Stomach smooth muscle (tissue), 2 donors: ENCODE results near the gene FBXL22.
A peak's percentile ranks its signal among the peaks of the same experiment; 100 is the strongest.
"Not testable (repeated sequence)": the region's sequence is repeated elsewhere in the genome, so short reads cannot be mapped to it uniquely, and the experiment has no call there.

ENCODE experiments used
- H3K27ac ChIP-seq: one replicate; pipeline ENCODE4 v1.7.0; 2013; ENCODE audit warnings: mild to moderate bottlenecking, low read length, inconsistent platforms
- H3K27me3 ChIP-seq, 2 donors: one replicate each; pipeline ENCODE4 v1.7.0; 2013; ENCODE audit warnings: low read length in 2 of 2; ENCODE audit not compliant: insufficient read depth in 2 of 2, control insufficient read depth in 1 of 2
- H3K36me3 ChIP-seq, 2 donors: one replicate each; pipeline ENCODE4 v1.7.0; 2013; ENCODE audit warnings: low read length in 2 of 2; ENCODE audit not compliant: control insufficient read depth in 2 of 2, insufficient read depth in 2 of 2
- H3K4me1 ChIP-seq: one replicate; pipeline ENCODE4 v1.7.0; 2013; ENCODE audit warnings: low read length; ENCODE audit not compliant: control insufficient read depth, insufficient read depth
- H3K4me3 ChIP-seq, 2 donors: one replicate each; pipeline ENCODE4 v1.7.0; 2013; ENCODE audit warnings: low read length in 2 of 2
- H3K9ac ChIP-seq, 2 donors: one replicate each; pipeline ENCODE4 v1.7.0; 2013; ENCODE audit warnings: low read length in 2 of 2, mild to moderate bottlenecking in 1 of 2
- H3K9me3 ChIP-seq, 2 donors: one replicate each; pipeline ENCODE4 v1.7.0; 2013; ENCODE audit warnings: low read length in 2 of 2; ENCODE audit not compliant: control insufficient read depth in 2 of 2
- donor health status: healthy.
- donor health status: Pancreatic carcinoma.

FBXL22 gene

GRCh38 chr15:63611177-63611576 is 14.0 kb downstream of the FBXL22 start:
- peaks cover 29 to 43% of the 10 kb centered on the region in 2 donors for H3K36me3 ChIP-seq

GRCh38 chr15:63612300-63612699 is 15.1 kb downstream of the FBXL22 start:
- Histone ChIP-seq H3K4me1 (peaks cover 20% of the 10 kb centered on the region), H3K4me3 (no peak overlapping the region), H3K36me3 (peaks cover 29 to 40% of the 10 kb centered on the region in 2 donors), H3K9me3 (no peaks in the 10 kb centered on the region), H3K27ac (no peak overlapping the region), H3K27me3 (no peaks in the 10 kb centered on the region), H3K9ac (no peak overlapping the region)

More at GRCh38 chr15:63611177-63611576, 14.0 kb downstream of the FBXL22 start:
- Histone ChIP-seq H3K9me3 (no peaks in the 10 kb centered on the region), H3K27me3 (no peaks in the 10 kb centered on the region), H3K9ac (peak overlapping the region; percentile 22 to 60), H3K4me3 (no peak overlapping the region), H3K27ac (peak overlapping the region; percentile 80), H3K4me1 (peaks cover 20% of the 10 kb centered on the region)

- Histone ChIP-seq H3K27me3 (no peaks in the 10 kb centered on the region), H3K4me3 (no peak overlapping the region), H3K27ac (no peak overlapping the region), H3K4me1 (peaks cover 8% of the 10 kb centered on the region), H3K36me3 (peaks cover 10 to 21% of the 10 kb centered on the region in 2 donors), H3K9me3 (no peaks in the 10 kb centered on the region), H3K9ac (no peak overlapping the region)
Measured at GRCh38 chr15:63615935-63616334, 18.7 kb downstream of the FBXL22 start.

GRCh38 chr15:63617147-63617546 is 20.0 kb downstream of the FBXL22 start:
- H3K36me3 ChIP-seq = peaks cover 14 to 18% of the 10 kb centered on the region in 2 donors
- not testable (repeated sequence) for H3K9me3 ChIP-seq, H3K27me3 ChIP-seq, H3K4me3 ChIP-seq, H3K9ac ChIP-seq, H3K4me1 ChIP-seq, H3K27ac ChIP-seq

- not testable (repeated sequence) for H3K9me3 ChIP-seq, H3K27ac ChIP-seq, H3K4me3 ChIP-seq, H3K27me3 ChIP-seq, H3K9ac ChIP-seq, H3K4me1 ChIP-seq
- H3K36me3 ChIP-seq = peaks cover 17 to 18% of the 10 kb centered on the region in 2 donors
Measured at GRCh38 chr15:63617627-63618026, 20.4 kb downstream of the FBXL22 start.

GRCh38 chr15:63620760-63621159 is 23.6 kb downstream of the FBXL22 start:
- H3K36me3 ChIP-seq = peaks cover 28 to 30% of the 10 kb centered on the region in 2 donors

GRCh38 chr15:63623232-63623969 is 26.2 kb downstream of the FBXL22 start:
- peaks cover 38 to 41% of the 10 kb centered on the region in 2 donors for H3K36me3 ChIP-seq
- no peaks in the 10 kb centered on the region for H3K9me3 ChIP-seq
- no peaks in the 10 kb centered on the region for H3K4me1 ChIP-seq
- no peak overlapping the region for H3K4me3 ChIP-seq
- no peak overlapping the region for H3K9ac ChIP-seq
- no peak overlapping the region for H3K27ac ChIP-seq
- H3K27me3 ChIP-seq = no peaks in the 10 kb centered on the region

More at GRCh38 chr15:63620760-63621159, 23.6 kb downstream of the FBXL22 start:
- not testable (repeated sequence) for H3K9ac ChIP-seq, H3K4me3 ChIP-seq, H3K9me3 ChIP-seq, H3K27ac ChIP-seq, H3K4me1 ChIP-seq, H3K27me3 ChIP-seq

GRCh38 chr15:63626955-63627354 is 29.8 kb downstream of the FBXL22 start:
- H3K36me3 ChIP-seq = peaks cover 55% of the 10 kb centered on the region in 2 donors
- no peak overlapping the region for H3K4me3 ChIP-seq
- no peak overlapping the region for H3K27ac ChIP-seq
- no peaks in the 10 kb centered on the region for H3K27me3 ChIP-seq
- no peak overlapping the region for H3K9ac ChIP-seq
- no peaks in the 10 kb centered on the region for H3K9me3 ChIP-seq
- no peaks in the 10 kb centered on the region for H3K4me1 ChIP-seq

- H3K9ac ChIP-seq = no peak overlapping the region
- no peak overlapping the region for H3K4me3 ChIP-seq
- H3K9me3 ChIP-seq = no peaks in the 10 kb centered on the region
- H3K4me1 ChIP-seq = no peaks in the 10 kb centered on the region
- no peaks in the 10 kb centered on the region for H3K27me3 ChIP-seq
- peaks cover 57 to 59% of the 10 kb centered on the region in 2 donors for H3K36me3 ChIP-seq
- no peak overlapping the region for H3K27ac ChIP-seq
Measured at GRCh38 chr15:63628123-63628822, 31.1 kb downstream of the FBXL22 start.

GRCh38 chr15:63630036-63630751 is 33.0 kb downstream of the FBXL22 start:
- Histone ChIP-seq H3K9me3 (no peaks in the 10 kb centered on the region), H3K9ac (no peak overlapping the region), H3K4me1 (no peaks in the 10 kb centered on the region), H3K27me3 (no peaks in the 10 kb centered on the region), H3K4me3 (no peak overlapping the region), H3K36me3 (peaks cover 55 to 59% of the 10 kb centered on the region in 2 donors), H3K27ac (no peak overlapping the region)
